H1 (cell line): ENCODE results near the gene PKDREJ. TPM values are rescaled to one million over a fixed set of nuclear protein-coding genes. Genes with fewer than 3 reads are reported as not detected.
A peak's percentile ranks its signal among the peaks of the same experiment; 100 is the strongest.

Experiments
- ASH2L ChIP-seq: fragments of 200-600, 300-600 bp; sonication (generic); IDR thresholded peaks from one replicate; pipeline ENCODE4 v1.7.1; 2017; ENCODE audit warnings: low read length
- ATF3 ChIP-seq: IDR thresholded peaks from 2 replicates; pipeline ENCODE4 v1.6.1; 2011; ENCODE audit warnings: low read depth, mild to moderate bottlenecking, low read length; ENCODE audit not compliant: insufficient read depth
- CBX8 ChIP-seq: fragments of 300-800, 300-1000 bp; sonication (generic); IDR thresholded peaks from 2 replicates; pipeline ENCODE4 v1.7.1; 2016; ENCODE audit warnings: low read depth, low read length, borderline replicate concordance
- CHD1 ChIP-seq: IDR thresholded peaks from 2 replicates; pipeline ENCODE4 v1.6.1; 2012; ENCODE audit warnings: low read depth, low read length, improper control_type of control experiment
- CREB1 ChIP-seq: IDR thresholded peaks from 2 replicates; pipeline ENCODE4 v1.6.1; 2012; ENCODE audit warnings: inconsistent platforms
- CTCF ChIP-seq, 3 experiments: IDR thresholded peaks; 1 replicate in 2 of 3; 2 replicates in 1 of 3; pipeline versions ENCODE4 v1.5.1 to v1.6.1; 2011; ENCODE audit warnings: low read length in 3 of 3, mild to moderate bottlenecking in 3 of 3, inconsistent platforms in 2 of 3, low read depth in 1 of 3, moderate library complexity in 1 of 3; ENCODE audit not compliant: insufficient read depth in 1 of 3; ENCODE audit errors: control extremely low read depth in 1 of 3
- E2F6 ChIP-seq: IDR thresholded peaks from 2 replicates; pipeline ENCODE4 v1.6.1; 2012; ENCODE audit warnings: inconsistent platforms
- EZH2 ChIP-seq: fragments of 200-600 bp; sonication (generic); IDR thresholded peaks from 2 replicates; pipeline ENCODE4 v1.7.1; 2012; ENCODE audit warnings: low read depth, mild to moderate bottlenecking, moderate library complexity, low read length, inconsistent platforms; ENCODE audit not compliant: severe bottlenecking
- GTF2F1 ChIP-seq: IDR thresholded peaks from 2 replicates; pipeline ENCODE4 v1.6.1; 2012; ENCODE audit warnings: low read depth, low read length, improper control_type of control experiment, borderline replicate concordance
- HDAC2 ChIP-seq, 2 experiments: fragments of 300-600 bp in 1 of 2; sonication (generic) in 1 of 2; IDR thresholded peaks; 2 replicates each; pipeline ENCODE4 v1.6.1; 2011 to 2012; ENCODE audit warnings: low read depth in 2 of 2, low read length in 2 of 2, mild to moderate bottlenecking in 2 of 2, moderate library complexity in 2 of 2, borderline replicate concordance in 1 of 2, inconsistent platforms in 1 of 2
- HDAC6 ChIP-seq: IDR thresholded peaks from one replicate; pipeline ENCODE4 v1.7.1; 2012; ENCODE audit warnings: low read depth, mild to moderate bottlenecking, inconsistent platforms, low read length, moderate library complexity
- JUND ChIP-seq: IDR thresholded peaks from 2 replicates; pipeline ENCODE4 v1.6.1; 2011; ENCODE audit warnings: mild to moderate bottlenecking, improper control_type of control experiment, low read length
- MAFK ChIP-seq: IDR thresholded peaks from 2 replicates; pipeline ENCODE4 v1.6.1; 2012; ENCODE audit warnings: low read depth, mild to moderate bottlenecking, improper control_type of control experiment, low read length
- MAX ChIP-seq: IDR thresholded peaks from 2 replicates; pipeline ENCODE4 v1.6.1; 2012; ENCODE audit warnings: inconsistent platforms
- NRF1 ChIP-seq: IDR thresholded peaks from 2 replicates; pipeline ENCODE4 v1.6.1; 2011; ENCODE audit warnings: mild to moderate bottlenecking, low read depth, low read length, improper control_type of control experiment
- POLR2AphosphoS5 ChIP-seq: IDR thresholded peaks from 2 replicates; pipeline ENCODE4 v1.6.1; 2011; ENCODE audit warnings: low read depth, low read length
- RBBP5 ChIP-seq: IDR thresholded peaks from 2 replicates; pipeline ENCODE4 v1.7.1; 2012; ENCODE audit warnings: low read depth, mild to moderate bottlenecking, inconsistent platforms, low read length, moderate library complexity, borderline replicate concordance
- SIX5 ChIP-seq: IDR thresholded peaks from 2 replicates; pipeline ENCODE4 v1.6.1; 2011; ENCODE audit warnings: mild to moderate bottlenecking, low read depth, low read length
- SRF ChIP-seq: IDR thresholded peaks from 2 replicates; pipeline ENCODE4 v1.6.1; 2011; ENCODE audit warnings: mild to moderate bottlenecking, low read depth, low read length, moderate library complexity
- polyA plus RNA-seq, 7 experiments: library from polyadenylated mRNA; depleted of rRNA in 3 of 7; stranded (reverse) in 5 of 7; unstranded in 2 of 7; fragments of >200 nt in 5 of 7; fragments of 200-250 nt in 2 of 7; gene quantifications; 1 replicate in 5 of 7; 2 replicates in 1 of 7; 4 replicates in 1 of 7; pipeline versions ENCODE4 v1.2.1 to v1.2.3, GENCODE V29; 2011 to 2013; ENCODE audit warnings: missing spikeins in 2 of 7, mixed read lengths in 2 of 7
- total RNA-seq: library from RNA; stranded (reverse); fragmentation: NEBNext Ultra II Directional; extraction: Animal tissue kit (Norgen Biotek cat#: 25700); gene quantifications from 2 replicates; pipeline ENCODE4 v1.2.1, GENCODE V29; 2021

The PKDREJ gene
- total and polyA plus RNA-seq, 2 of the 8 experiments (the other 6 are each of a cell fraction or from before 2014, with no cell fraction given): 0.02 to 0.04 TPM

- TF ChIP-seq MAX (peak; percentile 99), CBX8 (no peak), CREB1 (peak; percentile 90), ASH2L (peak; percentile 35), EZH2 (peak; percentile 25), CHD1 (no peak), SRF (no peak), HDAC6 (no peak), ATF3 (no peak), SIX5 (no peak), GTF2F1 (no peak), POLR2AphosphoS5 (no peak), NRF1 (no peak), RBBP5 (peak; percentile 49; the same call in 1 of the 2 replicates), HDAC2 (IDR thresholded peaks at IDR 0.05; ENCODE audit: borderline replicate concordance in 1 of 2, low read depth in 2 of 2, low read length in 2 of 2) (0 out of 4 replicates have a peak, but pooled peaks of 1 of the 2 experiments have one; percentile 10), CTCF (IDR thresholded peaks at IDR 0.05; ENCODE audit: control extremely low read depth in 1 of 3, insufficient read depth in 1 of 3, low read depth in 1 of 3, low read length in 3 of 3) (peak; percentile 66 to 86 (median 83)), JUND (0 out of 2 replicates have a peak, but pooled peaks have one; percentile 35), MAFK (peak; percentile 37; the same call in 1 of the 2 replicates), E2F6 (peak; percentile 93)
These were observed 511 bp downstream of the PKDREJ start (continued) for GRCh38 chr22:46262449-46263215.
